SK-N-MC (cell line): ENCODE data around the gene CLEC2L.

Source experiments
- DNase-seq: peaks from one replicate; pipeline ENCODE4 v3.0.0-alpha.2; 2011; ENCODE audit warnings: low read depth, low spot score
- H3K27ac ChIP-seq: fragments of 200-600 bp; sonication (generic); 2 replicates; pipeline ENCODE4 v1.5.1; 2016; ENCODE audit warnings: mixed run types
- H3K36me3 ChIP-seq: fragments of 200-600 bp; sonication (generic); 2 replicates; pipeline ENCODE4 v1.6.1; 2017; ENCODE audit warnings: antibody characterized with exemption, low read length, mixed read lengths; ENCODE audit not compliant: insufficient read depth
- H3K4me3 ChIP-seq: fragments of 200-600 bp; sonication (generic); 2 replicates; pipeline ENCODE4 v1.5.1; 2016
- H3K9ac ChIP-seq: fragments of 200-600 bp; sonication (generic); 2 replicates; pipeline ENCODE4 v1.8.0; 2017; ENCODE audit warnings: mixed run types, mixed read lengths; ENCODE audit not compliant: insufficient read length
- H3K9me3 ChIP-seq: fragments of 200-600 bp; sonication (generic); 2 replicates; pipeline ENCODE4 v1.6.1; 2017; ENCODE audit warnings: low read depth, mild to moderate bottlenecking, antibody characterized with exemption, low read length, moderate library complexity, mixed read lengths
- EZH2 ChIP-seq: fragments of 200-600 bp; sonication (generic); IDR thresholded peaks from one replicate; pipeline ENCODE4 v1.6.1; 2017; ENCODE audit warnings: antibody characterized with exemption
- FOXP2 ChIP-seq: optimal IDR thresholded peaks from 2 replicates; pipeline ENCODE3; 2011; ENCODE audit warnings: mild to moderate bottlenecking, moderate library complexity; ENCODE audit not compliant: insufficient read depth; ENCODE audit errors: extremely low read length, control extremely low read depth
- POLR2AphosphoS5 ChIP-seq: IDR thresholded peaks from 2 replicates; pipeline ENCODE4 v1.6.1; 2012; ENCODE audit warnings: mild to moderate bottlenecking, low read depth, low read length, borderline replicate concordance

The CLEC2L gene

GRCh38 chr7:139574618-139575337 is 51.3 kb downstream of the CLEC2L start:
- no peaks in the 10 kb centered on the region for H3K9me3 ChIP-seq
- no peak overlapping the region for H3K4me3 ChIP-seq
- no peak for DNase-seq
- no peak for TF ChIP-seq POLR2AphosphoS5
- TF ChIP-seq FOXP2, result no peak
- no peak for TF ChIP-seq EZH2
- H3K9ac ChIP-seq, result no peak overlapping the region
- no peak overlapping the region for H3K27ac ChIP-seq
- no peaks in the 10 kb centered on the region for H3K36me3 ChIP-seq

- TF ChIP-seq FOXP2, result no peak
- TF ChIP-seq POLR2AphosphoS5, result no peak
- TF ChIP-seq EZH2, result no peak
- Histone ChIP-seq H3K27ac (no peak overlapping the region), H3K4me3 (no peak overlapping the region), H3K36me3 (no peaks in the 10 kb centered on the region), H3K9ac (no peak overlapping the region), H3K9me3 (no peaks in the 10 kb centered on the region)
- DNase-seq, result no peak
Measured at GRCh38 chr7:139575338-139575680, 51.8 kb downstream of the CLEC2L start.

GRCh38 chr7:139576179-139576973 is 52.9 kb downstream of the CLEC2L start:
- Histone ChIP-seq H3K9me3 (no peaks in the 10 kb centered on the region), H3K9ac (no peak overlapping the region), H3K4me3 (no peak overlapping the region), H3K36me3 (no peaks in the 10 kb centered on the region), H3K27ac (no peak overlapping the region)
- TF ChIP-seq FOXP2 (no peak), POLR2AphosphoS5 (no peak), EZH2 (no peak)
- no peak for DNase-seq

GRCh38 chr7:139580435-139580834 is 57.0 kb downstream of the CLEC2L start:
- no peak for DNase-seq
- Histone ChIP-seq H3K27ac (no peak overlapping the region), H3K36me3 (no peaks in the 10 kb centered on the region), H3K9me3 (no peaks in the 10 kb centered on the region), H3K4me3 (no peak overlapping the region), H3K9ac (no peak overlapping the region)
- no peak for TF ChIP-seq POLR2AphosphoS5
- no peak for TF ChIP-seq FOXP2
- TF ChIP-seq EZH2, result no peak

- Histone ChIP-seq H3K4me3 (no peak overlapping the region), H3K36me3 (no peaks in the 10 kb centered on the region), H3K27ac (no peak overlapping the region), H3K9me3 (no peaks in the 10 kb centered on the region), H3K9ac (no peak overlapping the region)
- DNase-seq, result no peak
- no peak for TF ChIP-seq FOXP2
- no peak for TF ChIP-seq POLR2AphosphoS5
- no peak for TF ChIP-seq EZH2
Measured at GRCh38 chr7:139582130-139582650, 58.7 kb downstream of the CLEC2L start.

GRCh38 chr7:139582671-139583155 is 59.2 kb downstream of the CLEC2L start:
- Histone ChIP-seq H3K27ac (no peak overlapping the region), H3K9me3 (no peaks in the 10 kb centered on the region), H3K36me3 (no peaks in the 10 kb centered on the region), H3K4me3 (no peak overlapping the region), H3K9ac (no peak overlapping the region)
- TF ChIP-seq EZH2, result no peak
- TF ChIP-seq POLR2AphosphoS5, result no peak
- TF ChIP-seq FOXP2, result no peak
- DNase-seq, result no peak

- H3K4me3 ChIP-seq, result no peak overlapping the region
- no peaks in the 10 kb centered on the region for H3K9me3 ChIP-seq
- H3K9ac ChIP-seq, result no peak overlapping the region
- H3K36me3 ChIP-seq, result no peaks in the 10 kb centered on the region
- H3K27ac ChIP-seq, result no peak overlapping the region
- TF ChIP-seq POLR2AphosphoS5, result no peak
- no peak for TF ChIP-seq EZH2
- no peak for TF ChIP-seq FOXP2
- no peak for DNase-seq
Measured at GRCh38 chr7:139583826-139584553, 60.5 kb downstream of the CLEC2L start.

GRCh38 chr7:139585042-139585441 is 61.6 kb downstream of the CLEC2L start:
- no peak overlapping the region for H3K27ac ChIP-seq
- H3K4me3 ChIP-seq, result no peak overlapping the region
- H3K36me3 ChIP-seq, result no peaks in the 10 kb centered on the region
- H3K9ac ChIP-seq, result no peak overlapping the region
- no peak for DNase-seq
- no peak for TF ChIP-seq EZH2
- TF ChIP-seq POLR2AphosphoS5, result no peak
- no peak for TF ChIP-seq FOXP2
- H3K9me3 ChIP-seq, result no peaks in the 10 kb centered on the region
